Mesothelial cell of epicardium (in vitro differentiated cells): ENCODE measurements around the gene CBX4. TPM values are rescaled to one million over a fixed set of nuclear protein-coding genes. Genes with fewer than 3 reads are reported as not detected.

ENCODE experiments used
- DNase-seq, 2 experiments: peaks; one replicate each; pipeline ENCODE4 v3.0.0; 2021; ENCODE audit warnings: low spot score in 2 of 2; ENCODE audit not compliant: unreplicated experiment in 2 of 2
- H3K27ac Mint-ChIP-seq: 2 replicates; pipeline ENCODE4 v1.8.0; 2021; ENCODE audit warnings: mixed read lengths
- H3K27me3 Mint-ChIP-seq: 2 replicates; pipeline ENCODE4 v1.8.0; 2021; ENCODE audit warnings: low read depth, mixed read lengths
- H3K36me3 Mint-ChIP-seq: 2 replicates; pipeline ENCODE4 v1.8.0; 2021; ENCODE audit warnings: mixed read lengths
- H3K4me1 Mint-ChIP-seq: 2 replicates; pipeline ENCODE4 v1.8.0; 2021; ENCODE audit warnings: mixed read lengths
- H3K4me3 Mint-ChIP-seq: 2 replicates; pipeline ENCODE4 v1.8.0; 2021; ENCODE audit warnings: mild to moderate bottlenecking, moderate library complexity, mixed read lengths
- H3K9me3 Mint-ChIP-seq: 2 replicates; pipeline ENCODE4 v1.8.0; 2021; ENCODE audit warnings: mixed read lengths
- total RNA-seq: library from RNA; stranded (reverse); gene quantifications from 3 replicates; pipeline ENCODE4 v1.2.1, GENCODE V29; 2021
- TF ChIP-seq, protein P1 (sequence below): fragments of 200-600 bp; sonication (generic); IDR thresholded peaks from one replicate; pipeline ENCODE4 v1.5.0; 2021; ENCODE audit warnings: antibody characterized with exemption; ENCODE audit not compliant: unreplicated experiment

The CBX4 gene
- total RNA-seq, 1 donor from 2014 or later, result 32.1 TPM

GRCh38 chr17:79794659-79795511 is 44.4 kb downstream of the CBX4 start:
- Mint-ChIP-seq H3K36me3 (no peaks in the 10 kb centered on the region), H3K27me3 (peaks cover 47% of the 10 kb centered on the region), H3K27ac (no peak overlapping the region), H3K4me3 (no peak overlapping the region), H3K4me1 (peaks cover 39% of the 10 kb centered on the region), H3K9me3 (no peaks in the 10 kb centered on the region)
- DNase-seq, result no peak
- TF ChIP-seq, protein P1, sequence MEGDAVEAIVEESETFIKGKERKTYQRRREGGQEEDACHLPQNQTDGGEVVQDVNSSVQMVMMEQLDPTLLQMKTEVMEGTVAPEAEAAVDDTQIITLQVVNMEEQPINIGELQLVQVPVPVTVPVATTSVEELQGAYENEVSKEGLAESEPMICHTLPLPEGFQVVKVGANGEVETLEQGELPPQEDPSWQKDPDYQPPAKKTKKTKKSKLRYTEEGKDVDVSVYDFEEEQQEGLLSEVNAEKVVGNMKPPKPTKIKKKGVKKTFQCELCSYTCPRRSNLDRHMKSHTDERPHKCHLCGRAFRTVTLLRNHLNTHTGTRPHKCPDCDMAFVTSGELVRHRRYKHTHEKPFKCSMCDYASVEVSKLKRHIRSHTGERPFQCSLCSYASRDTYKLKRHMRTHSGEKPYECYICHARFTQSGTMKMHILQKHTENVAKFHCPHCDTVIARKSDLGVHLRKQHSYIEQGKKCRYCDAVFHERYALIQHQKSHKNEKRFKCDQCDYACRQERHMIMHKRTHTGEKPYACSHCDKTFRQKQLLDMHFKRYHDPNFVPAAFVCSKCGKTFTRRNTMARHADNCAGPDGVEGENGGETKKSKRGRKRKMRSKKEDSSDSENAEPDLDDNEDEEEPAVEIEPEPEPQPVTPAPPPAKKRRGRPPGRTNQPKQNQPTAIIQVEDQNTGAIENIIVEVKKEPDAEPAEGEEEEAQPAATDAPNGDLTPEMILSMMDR, result no peak

DNA sequence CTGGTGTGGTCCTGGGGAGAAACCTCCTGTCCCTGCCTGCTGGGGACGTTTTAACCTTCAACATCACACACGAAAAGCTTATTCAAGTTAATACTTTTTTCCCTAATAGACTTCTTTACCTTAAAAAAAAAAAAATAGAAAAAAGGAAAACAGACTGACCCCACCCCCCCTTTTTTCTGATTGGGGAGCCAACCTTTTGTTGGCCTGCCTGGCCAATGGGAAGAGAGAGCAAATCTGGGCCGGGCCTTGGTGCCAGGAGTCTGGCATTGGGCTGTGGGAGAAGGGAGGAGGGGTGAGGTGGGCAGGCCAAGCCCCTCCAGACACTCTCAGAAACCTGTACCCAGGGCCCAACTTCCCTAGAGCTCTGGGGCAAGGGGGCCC is 45.3 kb downstream of the CBX4 start:
- Mint-ChIP-seq H3K27me3 (peaks cover 44% of the 10 kb centered on the region), H3K36me3 (no peaks in the 10 kb centered on the region), H3K9me3 (no peaks in the 10 kb centered on the region), H3K4me3 (peak overlapping the region; percentile 63), H3K4me1 (peaks cover 38% of the 10 kb centered on the region), H3K27ac (peak overlapping the region; percentile 91)
- TF ChIP-seq, protein P1, result no peak
- peak in 1 of 2 experiments; percentile 46 for DNase-seq

- peak overlapping the region; percentile 91 for H3K27ac Mint-ChIP-seq
- peaks cover 37% of the 10 kb centered on the region for H3K4me1 Mint-ChIP-seq
- TF ChIP-seq, protein P1, result no peak
- H3K4me3 Mint-ChIP-seq, result peak overlapping the region; percentile 63
- peak in 1 of 2 experiments; percentile 66 for DNase-seq
- H3K36me3 Mint-ChIP-seq, result no peaks in the 10 kb centered on the region
- peaks cover 44% of the 10 kb centered on the region for H3K27me3 Mint-ChIP-seq
- no peaks in the 10 kb centered on the region for H3K9me3 Mint-ChIP-seq
Observed at GRCh38 chr17:79792984-79793923, 46.0 kb downstream of the CBX4 start.

DNA sequence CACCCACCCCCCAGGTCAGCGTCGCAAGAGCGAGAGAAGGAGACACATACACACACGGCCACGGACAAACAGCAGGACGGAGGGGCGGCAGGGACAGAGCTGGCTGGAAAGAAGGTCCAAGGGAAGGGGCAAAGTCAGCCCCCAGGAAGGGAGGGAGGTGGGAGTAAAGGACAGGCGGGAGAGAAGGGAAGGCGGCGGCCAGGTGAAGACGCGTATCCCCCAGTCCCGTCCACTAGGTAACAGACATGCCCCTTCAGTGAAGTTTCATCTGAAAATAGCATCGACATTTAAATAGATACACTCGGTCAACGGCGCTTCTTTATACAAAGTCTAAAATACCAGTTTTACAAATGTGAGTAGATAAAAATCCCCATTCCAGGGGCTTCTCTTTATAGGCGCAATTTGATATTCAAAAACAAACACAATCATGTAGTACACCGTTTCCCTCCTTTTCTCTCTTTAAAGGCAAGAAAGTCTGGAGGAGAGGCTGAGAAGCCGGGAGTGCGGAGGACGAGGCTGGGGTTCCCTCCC is 46.8 kb downstream of the CBX4 start:
- H3K27me3 Mint-ChIP-seq, result peaks cover 50% of the 10 kb centered on the region
- H3K4me1 Mint-ChIP-seq, result peaks cover 39% of the 10 kb centered on the region
- H3K27ac Mint-ChIP-seq, result no peak overlapping the region

DNA sequence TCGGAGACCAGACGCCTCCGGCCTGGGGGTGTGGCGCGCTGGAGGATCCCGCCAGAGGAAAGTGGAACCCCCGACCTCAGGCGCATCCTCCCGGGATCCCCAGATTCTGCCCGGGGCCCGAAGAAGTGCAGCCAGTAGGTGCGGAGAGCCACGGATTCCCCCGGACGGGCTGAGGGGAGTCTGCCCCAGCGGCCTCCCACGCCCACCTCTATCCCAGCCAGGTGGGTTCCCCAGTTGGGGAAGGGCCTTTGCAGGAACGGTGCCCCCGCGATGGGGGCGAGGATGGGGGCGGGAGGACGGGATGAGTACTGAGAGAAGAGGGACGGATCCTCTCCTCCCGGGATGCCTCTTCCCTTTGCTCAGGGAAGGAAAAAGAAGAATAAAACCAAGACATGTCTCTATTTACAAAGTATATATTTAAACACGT is 47.5 kb downstream of the CBX4 start:
- peaks cover 39% of the 10 kb centered on the region for H3K4me1 Mint-ChIP-seq
- H3K27ac Mint-ChIP-seq, result no peak overlapping the region
- peak overlapping the region; percentile 63 for H3K4me3 Mint-ChIP-seq
- no peaks in the 10 kb centered on the region for H3K36me3 Mint-ChIP-seq
- TF ChIP-seq, protein P1, result no peak
- DNase-seq, result no peak
- peaks cover 56% of the 10 kb centered on the region for H3K27me3 Mint-ChIP-seq
- no peaks in the 10 kb centered on the region for H3K9me3 Mint-ChIP-seq

More for the DNA sequence above, 46.8 kb downstream of the CBX4 start:
- no peak for DNase-seq
- peak overlapping the region; percentile 63 for H3K4me3 Mint-ChIP-seq
- H3K9me3 Mint-ChIP-seq, result no peaks in the 10 kb centered on the region
- no peaks in the 10 kb centered on the region for H3K36me3 Mint-ChIP-seq
- TF ChIP-seq, protein P1, result no peak
